Stimulated activated naive CD8-positive, alpha-beta T cell treated with anti-CD3 and anti-CD28 coated beads, Interleukin-15, Interleukin-2, amounts not matched to agents 100 U/mL and 50 U/mL, for 24 hours (primary cell): ENCODE results near the gene CCDC68.

ENCODE experiments used
- ATAC-seq: fragments of 150-1000 bp; cut with Tn5 transposase; one replicate; pipeline ENCODE4 v1.10.0; 2021
- DNase-seq: peaks from one replicate; pipeline ENCODE4 v3.0.0; 2021

The CCDC68 gene

DNA sequence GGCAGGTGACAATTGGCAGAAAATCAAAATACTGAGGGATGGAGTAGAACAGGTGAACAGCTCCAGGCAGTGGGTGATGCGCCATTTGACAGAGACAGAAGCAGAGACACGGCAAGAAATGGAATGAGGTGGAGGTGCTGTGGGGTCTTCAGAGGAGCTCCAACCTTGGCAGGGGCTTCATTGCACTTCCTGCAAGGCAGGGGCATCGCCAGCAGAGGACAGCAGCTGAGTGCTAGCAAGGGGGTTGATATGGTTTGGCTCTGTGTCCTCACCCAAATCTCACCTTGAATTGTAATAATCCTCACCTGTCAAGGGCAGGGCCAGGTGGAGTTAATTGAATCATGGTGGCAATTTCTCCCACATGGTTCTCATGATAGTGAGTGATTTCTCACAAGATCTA is 42.8 kb downstream of the CCDC68 start:
- DNase-seq (no peak), ATAC-seq (peak; percentile 40)

DNA sequence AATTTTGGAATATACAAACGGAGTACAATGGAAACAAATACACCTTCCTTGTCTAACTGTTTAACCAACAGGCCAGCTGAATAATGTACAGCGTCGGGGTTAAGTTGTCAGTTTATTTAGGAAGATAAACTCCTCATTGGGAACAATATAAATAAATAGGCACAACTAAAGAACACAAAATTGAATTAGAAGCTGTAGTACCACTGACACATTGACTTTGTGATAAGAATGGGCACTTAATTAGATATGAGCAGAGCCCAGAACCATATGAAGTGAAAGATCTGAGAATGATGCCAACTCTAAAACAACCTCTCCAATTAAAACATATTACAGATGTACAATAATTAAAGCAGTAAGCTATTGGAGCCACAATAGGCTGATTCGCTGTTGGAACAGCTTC is 44.4 kb downstream of the CCDC68 start:
- no peak for DNase-seq

DNA sequence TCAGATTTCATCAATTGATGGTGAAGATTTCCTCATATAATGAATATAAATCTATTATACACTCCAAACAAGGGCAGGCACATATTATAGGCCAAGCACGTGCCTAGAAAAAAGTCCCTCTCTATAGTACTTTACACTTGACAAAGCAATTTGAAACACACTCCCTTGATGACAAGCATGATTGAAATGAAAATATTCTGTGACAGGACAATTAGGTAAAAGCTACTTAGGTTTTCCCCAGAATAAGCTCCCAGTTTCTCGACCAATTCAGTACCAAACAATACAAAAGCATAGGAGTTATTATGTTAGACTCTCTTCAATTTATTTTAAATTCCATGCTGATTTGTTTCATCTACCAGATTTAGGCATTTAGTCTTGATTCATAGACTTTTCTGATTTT is 47.7 kb downstream of the CCDC68 start:
- no peak for ATAC-seq
- no peak for DNase-seq

More for the DNA sequence above, 44.4 kb downstream of the CCDC68 start:
- ATAC-seq, result no peak

DNA sequence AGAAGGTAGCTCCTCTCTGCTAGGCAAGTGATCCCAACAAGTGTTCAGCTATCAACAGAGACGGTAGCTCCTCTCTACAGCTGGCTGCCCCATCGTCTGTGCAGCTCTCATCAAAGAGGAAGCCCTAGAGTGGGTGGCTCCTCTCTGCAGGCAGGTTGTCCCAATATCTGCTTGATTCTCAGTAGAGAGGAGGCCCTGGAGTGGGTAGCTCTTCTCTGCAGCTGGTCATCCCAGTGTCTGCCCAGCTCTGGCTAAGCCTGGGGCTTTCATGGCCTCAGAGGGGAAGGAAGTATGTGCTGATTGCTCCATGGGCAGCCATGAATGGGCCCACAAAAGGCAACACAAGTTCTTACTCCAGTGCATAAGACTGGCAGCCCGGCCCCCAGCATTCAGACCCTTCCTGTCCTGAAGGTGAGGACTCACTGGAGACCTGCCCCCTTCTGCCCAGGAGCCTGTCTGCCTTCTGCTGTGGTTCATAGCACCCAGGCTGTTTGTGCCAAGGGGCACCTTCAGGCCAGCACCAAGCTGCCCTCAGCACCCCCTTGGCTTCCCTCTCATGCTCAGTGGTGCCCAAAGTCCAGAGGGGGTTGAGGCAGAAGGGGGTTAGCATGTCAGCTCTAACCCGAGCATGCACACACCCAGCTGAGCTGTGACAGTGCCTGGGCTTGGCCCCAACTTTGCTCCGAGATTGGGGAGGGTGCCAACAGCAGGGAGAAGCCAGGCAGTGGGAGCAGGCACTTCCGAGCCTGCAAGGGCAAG is 48.9 kb downstream of the CCDC68 start:
- ATAC-seq (peak; percentile 32), DNase-seq (no peak)

GRCh38 chr18:54909538-54909937 is 49.7 kb downstream of the CCDC68 start:
- DNase-seq, result no peak
- ATAC-seq, result no peak

DNA sequence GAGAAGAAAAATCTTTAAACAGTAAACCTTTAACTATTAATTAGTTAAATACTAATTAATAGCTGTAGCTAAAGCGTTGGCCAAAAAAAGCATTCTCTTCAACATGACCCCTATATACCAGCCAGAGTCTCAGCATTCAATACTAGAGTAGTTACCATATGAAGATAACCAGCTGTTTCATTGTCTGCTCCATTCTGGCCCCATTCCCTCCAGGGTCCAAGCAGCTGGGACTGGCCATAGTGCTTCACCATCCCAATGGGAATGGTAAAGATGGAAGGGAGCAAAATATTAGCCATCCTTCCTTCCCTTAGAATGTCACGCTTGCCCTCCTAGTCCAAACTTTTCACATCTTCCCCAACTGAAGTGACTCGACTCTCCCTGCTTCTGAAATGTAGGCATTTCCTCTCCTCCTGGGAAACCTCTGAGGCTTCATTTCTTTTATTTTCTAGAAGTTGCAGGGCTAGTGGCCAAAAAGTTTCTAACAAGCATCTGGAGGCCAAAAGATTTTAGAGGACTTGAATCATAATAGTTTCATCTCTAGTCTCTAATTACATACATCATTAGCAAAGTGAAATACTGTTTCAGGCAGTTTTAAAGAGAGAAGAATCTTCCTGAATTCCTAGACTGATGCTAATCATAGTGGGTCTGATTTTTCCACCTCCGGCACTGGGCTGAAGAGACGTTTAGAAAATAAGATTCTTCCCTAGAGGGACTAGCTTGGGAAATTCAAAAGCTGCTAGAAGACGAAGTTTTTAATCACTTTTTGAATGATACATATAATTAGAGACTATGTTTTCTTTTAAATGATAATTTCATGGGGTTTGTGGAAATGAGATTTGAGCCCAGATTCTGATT is 52.7 kb downstream of the CCDC68 start:
- ATAC-seq (no peak), DNase-seq (no peak)

GRCh38 chr18:54905629-54906028 is 53.6 kb downstream of the CCDC68 start:
- ATAC-seq (no peak), DNase-seq (no peak)

DNA sequence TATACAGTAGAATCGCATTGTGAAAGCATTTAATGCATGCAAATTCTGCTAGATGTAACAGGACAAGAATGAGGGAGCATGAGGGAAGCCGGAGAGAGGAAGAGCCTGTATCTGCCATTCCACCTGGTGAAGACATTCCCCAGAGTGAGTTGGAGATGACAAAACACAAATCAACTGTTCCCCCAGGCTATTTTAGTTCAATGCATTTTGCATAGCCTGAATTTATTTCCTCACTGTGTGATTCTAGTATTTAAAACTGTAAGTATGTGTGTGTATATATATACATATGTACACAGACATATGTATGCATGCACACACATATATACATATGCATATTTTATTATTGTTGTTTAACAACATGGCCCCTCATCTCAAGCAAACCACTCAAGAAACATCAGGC is 54.7 kb downstream of the CCDC68 start:
- ATAC-seq (no peak), DNase-seq (no peak)

DNA sequence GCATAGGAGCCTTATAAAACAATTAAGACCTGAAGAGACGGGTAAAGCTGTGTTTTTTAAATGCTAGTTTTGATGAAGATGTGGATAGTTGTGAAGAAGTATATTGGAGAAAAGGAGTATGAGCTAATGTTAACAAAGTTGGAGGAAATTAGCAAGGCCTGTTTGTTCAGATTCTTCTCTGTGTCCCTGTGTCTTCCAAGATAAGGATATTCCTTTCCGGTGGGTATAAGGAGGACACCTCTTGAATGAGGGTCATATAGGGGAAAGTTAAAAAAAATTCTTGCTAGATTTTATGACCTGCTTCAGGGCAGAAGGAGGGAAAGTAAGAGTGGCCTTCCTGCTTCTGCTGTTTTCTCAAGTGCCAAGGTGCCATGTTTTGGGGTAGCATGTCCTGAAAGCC is 59.0 kb downstream of the CCDC68 start:
- ATAC-seq (no peak), DNase-seq (no peak)

GRCh38 chr18:54899500-54899899 is 59.8 kb downstream of the CCDC68 start:
- DNase-seq (no peak), ATAC-seq (no peak)

- no peak for DNase-seq
- ATAC-seq, result no peak
These were observed 70.3 kb downstream of the CCDC68 start for GRCh38 chr18:54888933-54889332.

DNA sequence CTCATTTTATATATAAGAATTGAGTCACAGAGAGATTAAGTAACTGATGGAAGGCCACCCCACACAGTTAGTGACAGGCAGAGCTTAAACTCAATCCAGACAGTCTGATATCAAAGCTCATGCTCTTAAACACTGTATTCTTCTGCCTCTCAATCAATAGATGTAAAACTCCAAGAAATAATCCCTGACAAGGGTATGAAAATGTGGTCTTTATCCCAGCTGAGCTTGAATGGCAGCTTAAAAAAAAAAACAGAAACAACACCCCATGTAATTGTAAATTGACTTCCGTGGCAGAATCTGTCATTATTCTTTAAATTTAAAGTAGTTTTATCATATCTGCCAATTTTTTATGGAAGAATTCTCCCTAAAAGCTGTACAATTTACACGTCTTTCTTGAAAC is 70.9 kb downstream of the CCDC68 start:
- DNase-seq, result no peak

GRCh38 chr18:54883816-54884604 is 75.3 kb downstream of the CCDC68 start:
- ATAC-seq (no peak), DNase-seq (no peak)

More for the DNA sequence above, 70.9 kb downstream of the CCDC68 start:
- no peak for ATAC-seq

DNA sequence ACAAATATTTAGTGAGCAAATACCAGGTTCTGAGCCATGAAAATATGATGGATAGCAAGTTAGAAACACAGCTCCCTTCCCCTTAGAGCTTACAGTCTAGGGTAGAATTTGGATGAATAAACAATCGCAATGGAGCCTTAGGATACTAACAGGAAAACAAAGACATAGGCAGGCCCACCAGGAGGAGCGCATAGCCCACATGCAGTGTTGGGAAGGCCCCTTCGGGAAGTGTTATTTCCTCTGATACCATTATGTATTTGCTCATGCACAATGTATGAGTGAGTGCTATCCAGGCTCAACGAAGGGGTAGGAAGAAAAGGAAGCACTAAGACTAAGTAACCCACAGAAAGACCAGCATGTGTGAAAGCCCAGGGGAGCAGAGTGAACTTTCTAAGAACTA is 76.9 kb downstream of the CCDC68 start:
- ATAC-seq (no peak), DNase-seq (no peak)

- DNase-seq (no peak), ATAC-seq (no peak)
These were observed 78.0 kb downstream of the CCDC68 start for GRCh38 chr18:54881229-54881768.

DNA sequence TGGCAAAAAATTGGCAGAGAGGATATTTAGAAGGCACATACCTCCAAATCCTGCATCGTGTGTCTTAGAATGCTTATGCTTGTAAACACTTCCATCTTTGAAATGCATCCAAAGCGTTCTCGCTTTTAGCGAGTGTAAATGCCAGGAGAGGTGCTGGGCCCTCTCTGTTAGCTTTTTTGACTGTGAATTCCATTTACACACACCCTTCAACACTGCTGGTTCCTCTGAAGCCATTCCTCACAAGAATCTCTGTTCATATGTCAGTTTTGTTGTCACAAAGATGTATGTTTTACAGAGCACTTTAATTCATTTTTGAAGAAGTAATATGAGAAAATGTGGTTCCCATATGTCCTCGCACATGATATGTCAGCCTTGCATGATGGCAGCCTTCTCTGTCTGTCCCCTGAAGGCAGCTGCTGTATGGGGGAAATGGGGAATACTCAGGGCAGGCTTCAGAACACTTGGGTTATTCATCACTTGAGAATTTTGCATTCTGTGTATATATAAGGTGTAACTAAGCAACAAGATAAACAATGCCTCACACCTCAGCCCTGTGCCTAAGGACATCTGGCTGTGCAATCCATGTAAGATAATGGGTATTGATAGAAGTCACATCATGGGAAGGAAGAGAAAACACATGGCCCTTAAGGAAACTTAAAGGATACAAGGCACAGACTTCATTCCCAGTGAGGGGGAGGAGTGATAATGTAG is 78.7 kb downstream of the CCDC68 start:
- DNase-seq, result no peak
- ATAC-seq, result no peak

GRCh38 chr18:54879691-54880090 is 79.6 kb downstream of the CCDC68 start:
- ATAC-seq (no peak), DNase-seq (no peak)

DNA sequence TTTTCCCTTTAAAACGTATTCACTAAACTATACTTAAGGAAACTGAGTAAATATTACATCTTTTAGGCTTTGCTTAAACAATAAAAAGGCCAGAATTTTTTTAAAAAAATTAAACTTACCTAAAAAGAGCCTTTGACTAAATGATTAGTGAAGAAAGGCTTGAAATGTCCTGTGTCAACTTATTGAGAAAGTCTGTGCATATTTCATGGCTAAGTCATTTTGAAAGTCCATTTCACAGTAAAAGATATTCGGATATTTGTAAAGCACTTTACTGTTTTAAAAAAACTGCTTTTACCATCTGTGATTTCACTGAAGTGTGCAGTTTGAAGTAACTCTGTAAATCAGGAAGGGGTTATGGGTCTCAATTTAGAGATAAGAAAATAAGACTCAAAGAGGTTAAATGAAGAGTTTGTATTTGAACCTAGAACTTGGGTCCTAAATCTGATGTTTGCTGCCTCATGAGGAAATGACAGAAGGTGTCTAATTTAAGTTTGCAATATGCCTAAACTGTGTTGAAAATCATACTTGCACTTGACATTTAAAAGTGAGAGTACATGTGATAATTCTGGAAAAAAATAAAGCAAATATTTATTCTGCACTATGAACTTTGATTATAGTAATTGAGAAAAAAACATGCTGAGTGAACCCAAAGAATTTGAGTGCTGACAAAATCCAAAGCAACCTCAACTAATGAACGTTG is 80.5 kb downstream of the CCDC68 start:
- ATAC-seq, result no peak

DNA sequence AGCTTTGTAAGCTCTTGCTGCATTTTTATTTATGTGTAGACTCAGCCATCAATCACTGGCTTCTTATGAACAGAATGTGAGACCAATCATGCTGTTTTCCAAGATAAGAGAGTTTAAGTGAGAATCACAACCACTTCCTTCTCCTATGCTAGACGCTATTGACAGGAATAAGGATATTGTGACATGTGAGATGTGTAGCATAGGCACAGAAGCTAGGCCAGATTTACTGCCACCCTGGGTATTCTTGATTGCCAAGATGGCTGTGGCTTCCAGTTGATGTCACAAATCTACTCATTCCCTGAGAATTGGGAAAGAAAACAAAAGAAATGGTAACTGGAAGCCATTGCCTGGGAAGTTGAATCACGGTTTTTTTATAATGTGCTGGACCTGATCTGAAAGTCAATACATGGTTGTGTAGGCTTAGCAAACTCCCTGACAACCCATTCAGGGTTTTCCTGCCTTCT is 81.1 kb downstream of the CCDC68 start:
- ATAC-seq (no peak), DNase-seq (no peak)

More for the DNA sequence above, 80.5 kb downstream of the CCDC68 start:
- DNase-seq, result no peak

GRCh38 chr18:54877076-54877475 is 82.2 kb downstream of the CCDC68 start:
- no peak for DNase-seq
- ATAC-seq, result no peak

DNA sequence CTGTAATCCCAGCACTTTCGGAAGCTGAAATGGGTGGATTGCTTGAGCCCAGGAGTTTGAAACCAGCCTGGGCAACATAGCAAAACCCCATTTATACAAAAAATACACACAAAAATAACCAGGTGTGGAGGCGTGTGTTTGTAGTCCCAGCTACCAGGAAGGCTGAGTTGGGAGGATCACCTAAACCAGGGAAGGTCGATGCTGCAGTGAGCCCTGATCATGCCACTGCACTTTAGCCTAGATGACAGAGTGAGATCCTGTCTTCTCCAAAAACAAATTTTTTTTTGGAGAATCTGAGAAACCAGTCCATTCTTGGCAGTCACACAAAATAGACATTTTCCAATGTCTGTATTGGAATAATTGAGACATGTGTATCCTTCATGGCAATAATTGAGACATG is 84.2 kb downstream of the CCDC68 start:
- ATAC-seq (no peak), DNase-seq (no peak)
